ENCODE results near the gene APBB1IP. TPM values are rescaled to one million over a fixed set of nuclear protein-coding genes. Genes with fewer than 3 reads are reported as not detected.

APBB1IP gene
- total RNA-seq, 2 experiments from 2014 or later, result 66.3 to 68.0 TPM

GRCh38 chr10:26612151-26612915, 174.2 kb downstream of the APBB1IP start:
- Mint-ChIP-seq H3K27me3 (no peaks in the 10 kb centered on the region), H3K4me1 (no peaks in the 10 kb centered on the region), H3K4me3 (no peak overlapping the region), H3K9me3 (no peaks in the 10 kb centered on the region), H3K27ac (no peak overlapping the region), H3K36me3 (no peaks in the 10 kb centered on the region)
- DNase-seq, result no peak

Other genes starting within 250 kb of the APBB1IP start
- gene GAD2, start 221.6 kb upstream of the APBB1IP start, total RNA-seq, result not detected

All from activated naive CD8-positive, alpha-beta T cell treated with anti-CD3 and anti-CD28 coated beads for 36 hours (primary cell).